ENCODE data around the gene CX3CR1.
"Not testable (repeated sequence)": the region's sequence is repeated elsewhere in the genome, so short reads cannot be mapped to it uniquely, and the experiment has no call there.

CX3CR1 gene

GRCh38 chr3:39279745-39280517, at the start of gene CX3CR1:
Gene CX3CR1 (minus strand): TSS chr3:39280036. CDS start chr3:39266509, 13,527 bp downstream.
- Mint-ChIP-seq H3K9me3 (no peaks in the 10 kb centered on the region), H3K4me3 (peak within 1 kb of the TSS; percentile 95), H3K4me1 (peaks cover 86% of the 10 kb centered on the region), H3K27ac (ENCODE audit: low read depth) (peak within 1 kb of the TSS; percentile 92), H3K27me3 (no peaks in the 10 kb centered on the region), H3K36me3 (ENCODE audit: insufficient read depth) (peaks cover 17% of the 10 kb centered on the region)
- ATAC-seq (replicated peaks; ENCODE audit: extremely low read depth, poor library complexity, severe bottlenecking): peak; percentile 57
- no peak for DNase-seq (ENCODE audit: low spot score in 2 of 2)

- H3K9me3 Mint-ChIP-seq: no peaks in the 10 kb centered on the region
- no peak within 1 kb of the TSS for H3K27ac Mint-ChIP-seq (ENCODE audit: low read depth)
- H3K36me3 Mint-ChIP-seq (ENCODE audit: insufficient read depth): no peaks in the 10 kb centered on the region
- peaks cover 6% of the 10 kb centered on the region for H3K4me1 Mint-ChIP-seq
- DNase-seq (ENCODE audit: low spot score in 2 of 2) (no peak), ATAC-seq (replicated peaks; ENCODE audit: extremely low read depth, poor library complexity, severe bottlenecking) (no peak)
- H3K4me3 Mint-ChIP-seq: peak within 1 kb of the TSS; percentile 2
- H3K27me3 Mint-ChIP-seq: no peaks in the 10 kb centered on the region
Observed at GRCh38 chr3:39329493-39329892, 49.7 kb upstream of the CX3CR1 start, which contains the start of gene CCR8. Gene CCR8 (plus strand): TSS chr3:39329709. CDS start chr3:39332332, 2,623 bp downstream.

GRCh38 chr3:39327746-39328349, 48.0 kb upstream of the CX3CR1 start:
- Mint-ChIP-seq H3K4me1 (no peaks in the 10 kb centered on the region), H3K36me3 (ENCODE audit: insufficient read depth) (no peaks in the 10 kb centered on the region), H3K27ac (ENCODE audit: low read depth) (no peak overlapping the region), H3K27me3 (no peaks in the 10 kb centered on the region), H3K4me3 (no peak overlapping the region), H3K9me3 (no peaks in the 10 kb centered on the region)
- peak; percentile 49 for ATAC-seq (replicated peaks; ENCODE audit: extremely low read depth, poor library complexity, severe bottlenecking)
- DNase-seq (ENCODE audit: low spot score in 2 of 2): no peak

GRCh38 chr3:39327053-39327745, 47.4 kb upstream of the CX3CR1 start:
- ATAC-seq (replicated peaks; ENCODE audit: extremely low read depth, poor library complexity, severe bottlenecking) (no peak), DNase-seq (ENCODE audit: low spot score in 2 of 2) (no peak)
- Mint-ChIP-seq H3K27me3 (no peaks in the 10 kb centered on the region), H3K27ac (ENCODE audit: low read depth) (no peak overlapping the region), H3K36me3 (ENCODE audit: insufficient read depth) (no peaks in the 10 kb centered on the region), H3K9me3 (no peaks in the 10 kb centered on the region), H3K4me1 (no peaks in the 10 kb centered on the region), H3K4me3 (no peak overlapping the region)

- H3K36me3 Mint-ChIP-seq (ENCODE audit: insufficient read depth): no peaks in the 10 kb centered on the region
- no peaks in the 10 kb centered on the region for H3K27me3 Mint-ChIP-seq
- no peak overlapping the region for H3K4me3 Mint-ChIP-seq
- H3K27ac Mint-ChIP-seq (ENCODE audit: low read depth): no peak overlapping the region
- H3K4me1 Mint-ChIP-seq: no peaks in the 10 kb centered on the region
- no peaks in the 10 kb centered on the region for H3K9me3 Mint-ChIP-seq
- ATAC-seq (replicated peaks; ENCODE audit: extremely low read depth, poor library complexity, severe bottlenecking) (no peak), DNase-seq (ENCODE audit: low spot score in 2 of 2) (no peak)
Observed at GRCh38 chr3:39325236-39325635, 45.4 kb upstream of the CX3CR1 start.

GRCh38 chr3:39323494-39323893, 43.7 kb upstream of the CX3CR1 start:
- ATAC-seq (replicated peaks; ENCODE audit: extremely low read depth, poor library complexity, severe bottlenecking) (no peak), DNase-seq (ENCODE audit: low spot score in 2 of 2) (no peak)
- Mint-ChIP-seq H3K4me3 (no peak overlapping the region), H3K36me3 (ENCODE audit: insufficient read depth) (no peaks in the 10 kb centered on the region), H3K9me3 (no peaks in the 10 kb centered on the region), H3K4me1 (no peaks in the 10 kb centered on the region), H3K27ac (ENCODE audit: low read depth) (no peak overlapping the region), H3K27me3 (peaks cover 12% of the 10 kb centered on the region)

GRCh38 chr3:39322936-39323335, 43.1 kb upstream of the CX3CR1 start:
- H3K4me3 Mint-ChIP-seq: no peak overlapping the region

GRCh38 chr3:39322209-39322715, 42.4 kb upstream of the CX3CR1 start:
- not testable (repeated sequence) for H3K36me3 Mint-ChIP-seq (ENCODE audit: insufficient read depth); H3K4me1 Mint-ChIP-seq; H3K27ac Mint-ChIP-seq (ENCODE audit: low read depth); ATAC-seq (replicated peaks; ENCODE audit: extremely low read depth, poor library complexity, severe bottlenecking); H3K9me3 Mint-ChIP-seq; DNase-seq (ENCODE audit: low spot score in 2 of 2); H3K4me3 Mint-ChIP-seq
- H3K27me3 Mint-ChIP-seq: peaks cover 19% of the 10 kb centered on the region

More at GRCh38 chr3:39322936-39323335, 43.1 kb upstream of the CX3CR1 start:
- no peak for DNase-seq (ENCODE audit: low spot score in 2 of 2)
- Mint-ChIP-seq H3K27ac (ENCODE audit: low read depth) (no peak overlapping the region), H3K4me1 (no peaks in the 10 kb centered on the region), H3K27me3 (peaks cover 18% of the 10 kb centered on the region), H3K36me3 (ENCODE audit: insufficient read depth) (no peaks in the 10 kb centered on the region), H3K9me3 (no peaks in the 10 kb centered on the region)
- ATAC-seq (replicated peaks; ENCODE audit: extremely low read depth, poor library complexity, severe bottlenecking): no peak

- not testable (repeated sequence) for H3K4me3 Mint-ChIP-seq; H3K27ac Mint-ChIP-seq (ENCODE audit: low read depth); DNase-seq (ENCODE audit: low spot score in 2 of 2); H3K4me1 Mint-ChIP-seq; ATAC-seq (replicated peaks; ENCODE audit: extremely low read depth, poor library complexity, severe bottlenecking); H3K36me3 Mint-ChIP-seq (ENCODE audit: insufficient read depth); H3K9me3 Mint-ChIP-seq
- peaks cover 19% of the 10 kb centered on the region for H3K27me3 Mint-ChIP-seq
Observed at GRCh38 chr3:39321574-39321983, 41.7 kb upstream of the CX3CR1 start.

- no peaks in the 10 kb centered on the region for H3K36me3 Mint-ChIP-seq (ENCODE audit: insufficient read depth)
- no peaks in the 10 kb centered on the region for H3K4me1 Mint-ChIP-seq
- no peak for ATAC-seq (replicated peaks; ENCODE audit: extremely low read depth, poor library complexity, severe bottlenecking)
- H3K4me3 Mint-ChIP-seq: no peak overlapping the region
- peaks cover 19% of the 10 kb centered on the region for H3K27me3 Mint-ChIP-seq
- no peak for DNase-seq (ENCODE audit: low spot score in 2 of 2)
- no peak overlapping the region for H3K27ac Mint-ChIP-seq (ENCODE audit: low read depth)
- H3K9me3 Mint-ChIP-seq: peaks cover 6% of the 10 kb centered on the region
Observed at GRCh38 chr3:39319249-39319648, 39.4 kb upstream of the CX3CR1 start.

- no peak overlapping the region for H3K4me3 Mint-ChIP-seq
- H3K4me1 Mint-ChIP-seq: no peaks in the 10 kb centered on the region
- H3K27ac Mint-ChIP-seq (ENCODE audit: low read depth): no peak overlapping the region
- H3K9me3 Mint-ChIP-seq: peaks cover 11% of the 10 kb centered on the region
- H3K36me3 Mint-ChIP-seq (ENCODE audit: insufficient read depth): no peaks in the 10 kb centered on the region
- H3K27me3 Mint-ChIP-seq: peaks cover 27% of the 10 kb centered on the region
- no peak for ATAC-seq (replicated peaks; ENCODE audit: extremely low read depth, poor library complexity, severe bottlenecking)
- DNase-seq (ENCODE audit: low spot score in 2 of 2): no peak
Observed at GRCh38 chr3:39318301-39318700, 38.5 kb upstream of the CX3CR1 start.

GRCh38 chr3:39317571-39318169, 37.8 kb upstream of the CX3CR1 start:
- ATAC-seq (replicated peaks; ENCODE audit: extremely low read depth, poor library complexity, severe bottlenecking) (no peak), DNase-seq (ENCODE audit: low spot score in 2 of 2) (no peak)
- Mint-ChIP-seq H3K36me3 (ENCODE audit: insufficient read depth) (no peaks in the 10 kb centered on the region), H3K9me3 (peaks cover 11% of the 10 kb centered on the region), H3K27me3 (peaks cover 30% of the 10 kb centered on the region), H3K27ac (ENCODE audit: low read depth) (no peak overlapping the region), H3K4me3 (no peak overlapping the region), H3K4me1 (no peaks in the 10 kb centered on the region)
